Kidney (tissue), 14 donors: ENCODE results near the gene C1R. TPM values are rescaled to one million over a fixed set of nuclear protein-coding genes. Genes with fewer than 3 reads are reported as not detected.

Source experiments
- DNase-seq, 5 donors: peaks; one replicate each; pipeline ENCODE4 v3.0.0-alpha.2; 2013 to 2020
- FAIRE-seq: peaks from 2 replicates; lab custom pipeline; 2012; peaks lifted over from hg19 to GRCh38; lab: Jason Lieb, UNC
- H3K27ac ChIP-seq, 2 donors: one replicate each; pipeline ENCODE4 v1.7.0; 2013; ENCODE audit warnings: low read depth in 2 of 2, low read length in 2 of 2, inconsistent platforms in 1 of 2
- H3K27me3 ChIP-seq: one replicate; pipeline ENCODE4 v1.7.1; 2013; ENCODE audit warnings: low read length, inconsistent platforms; ENCODE audit not compliant: control insufficient read depth, insufficient read depth
- H3K36me3 ChIP-seq, 3 donors: one replicate each; pipeline versions ENCODE4 v1.7.0 to v1.7.1; 2013; ENCODE audit warnings: low read length in 3 of 3, control low read depth in 1 of 3, inconsistent platforms in 1 of 3; ENCODE audit not compliant: insufficient read depth in 3 of 3, control insufficient read depth in 2 of 3
- H3K4me1 ChIP-seq, 3 donors: one replicate each; pipeline versions ENCODE4 v1.7.0 to v1.7.1; 2013; ENCODE audit warnings: low read length in 3 of 3, inconsistent platforms in 1 of 3, low read depth in 1 of 3; ENCODE audit not compliant: control insufficient read depth in 2 of 3, insufficient read depth in 2 of 3
- H3K4me3 ChIP-seq, 3 donors: one replicate each; pipeline versions ENCODE4 v1.7.0 to v1.8.1; 2013; ENCODE audit warnings: low read length in 3 of 3, control low read depth in 1 of 3, inconsistent platforms in 1 of 3
- H3K9ac ChIP-seq, 3 donors: one replicate each; pipeline versions ENCODE4 v1.7.0 to v1.7.1; 2013; ENCODE audit warnings: low read length in 3 of 3, control low read depth in 1 of 3, inconsistent platforms in 1 of 3
- H3K9me3 ChIP-seq, 3 donors: one replicate each; pipeline versions ENCODE4 v1.7.0 to v1.7.1; 2013; ENCODE audit warnings: low read length in 3 of 3, control low read depth in 1 of 3, inconsistent platforms in 1 of 3; ENCODE audit not compliant: control insufficient read depth in 2 of 3, insufficient read depth in 1 of 3
- CTCF ChIP-seq: IDR thresholded peaks from 3 replicates; pipeline ENCODE4 v1.5.1; 2012; ENCODE audit warnings: mild to moderate bottlenecking, moderate library complexity, borderline replicate concordance; ENCODE audit not compliant: insufficient read depth; ENCODE audit errors: extremely low read depth
- intact Hi-C: fragments of 100-400 bp; cut with DNase I; formaldehyde crosslinking; loops from one replicate; pipeline ENCODE4 v1.11.1; 2022
- polyA plus RNA-seq: library from polyadenylated mRNA; stranded (reverse); fragments of 350-450 nt; fragmentation: Illumina TruSeq; extraction: RNeasy Lipid Tissue Mini Kit (QIAGEN cat#74804); gene quantifications from one replicate; pipeline ENCODE4 v1.2.3, GENCODE V29; 2014; ENCODE audit warnings: low read depth, low replicate concordance; ENCODE audit not compliant: insufficient read depth
- total RNA-seq: library from RNA; stranded (reverse); fragmentation: NEBNext Ultra II Directional; extraction: Animal tissue kit (Norgen Biotek cat#: 25700); gene quantifications from one replicate; pipeline ENCODE4 v1.2.1, GENCODE V29; 2021
- donor health status: control.
- donor health status: control.
- donor health status: control.
- donor health status: control.
- donor health status: control.
- donor health status: DM: yes; HTN: yes; CAD: no.
- donor health status: Normal renal cell carcinoma (clear cell type).

The C1R gene
- total and polyA plus RNA-seq, 2 donors from 2014 or later: 183 to 514 TPM

GRCh38 chr12:7035463-7035862 lies 56.8 kb downstream of the C1R start:
- no peak overlapping the region for H3K27ac ChIP-seq
- TF ChIP-seq CTCF: no peak
- DNase-seq: no peak
- intact Hi-C loops: no loop called here
- H3K27me3 ChIP-seq: no peaks in the 10 kb centered on the region
- H3K9ac ChIP-seq: no peak overlapping the region
- H3K9me3 ChIP-seq: no peaks in the 10 kb centered on the region
- H3K36me3 ChIP-seq: no peaks in the 10 kb centered on the region
- no peak overlapping the region for H3K4me3 ChIP-seq
- no peak for FAIRE-seq
- no peaks in the 10 kb centered on the region for H3K4me1 ChIP-seq

- no peak for FAIRE-seq
- H3K4me3 ChIP-seq: no peak overlapping the region
Observed at GRCh38 chr12:7034464-7034863, 57.8 kb downstream of the C1R start.

GRCh38 chr12:7032990-7033389 lies 59.3 kb downstream of the C1R start:
- no peaks in the 10 kb centered on the region for H3K9me3 ChIP-seq
- H3K27me3 ChIP-seq: no peaks in the 10 kb centered on the region
- no peak overlapping the region for H3K4me3 ChIP-seq
- no peak overlapping the region for H3K27ac ChIP-seq
- H3K9ac ChIP-seq: no peak overlapping the region
- H3K4me1 ChIP-seq: no peaks in the 10 kb centered on the region
- no peak for TF ChIP-seq CTCF
- DNase-seq: no peak
- no peaks in the 10 kb centered on the region for H3K36me3 ChIP-seq
- no peak for FAIRE-seq
- intact Hi-C loops: no loop called here

More at GRCh38 chr12:7034464-7034863, 57.8 kb downstream of the C1R start:
- H3K9ac ChIP-seq: no peak overlapping the region
- H3K4me1 ChIP-seq: no peaks in the 10 kb centered on the region
- no peak for TF ChIP-seq CTCF
- intact Hi-C loops: no loop called here
- no peaks in the 10 kb centered on the region for H3K9me3 ChIP-seq
- no peaks in the 10 kb centered on the region for H3K27me3 ChIP-seq
- H3K36me3 ChIP-seq: no peaks in the 10 kb centered on the region
- DNase-seq: no peak
- no peak overlapping the region for H3K27ac ChIP-seq

GRCh38 chr12:7031306-7031705 lies 60.9 kb downstream of the C1R start:
- H3K9me3 ChIP-seq: no peaks in the 10 kb centered on the region
- H3K27me3 ChIP-seq: no peaks in the 10 kb centered on the region
- H3K4me3 ChIP-seq: no peak overlapping the region
- no peaks in the 10 kb centered on the region for H3K36me3 ChIP-seq
- no peak for TF ChIP-seq CTCF
- H3K27ac ChIP-seq: no peak overlapping the region
- no peaks in the 10 kb centered on the region for H3K4me1 ChIP-seq
- intact Hi-C loops: no loop called here
- no peak for FAIRE-seq
- DNase-seq: no peak
- no peak overlapping the region for H3K9ac ChIP-seq
